HuH-7.5 (cell line): Measurements from ENCODE around the gene WNT16.

Experiments
- DNase-seq: peaks from one replicate; pipeline ENCODE4 v3.0.0; 2011; ENCODE audit warnings: low spot score

WNT16 gene

DNA sequence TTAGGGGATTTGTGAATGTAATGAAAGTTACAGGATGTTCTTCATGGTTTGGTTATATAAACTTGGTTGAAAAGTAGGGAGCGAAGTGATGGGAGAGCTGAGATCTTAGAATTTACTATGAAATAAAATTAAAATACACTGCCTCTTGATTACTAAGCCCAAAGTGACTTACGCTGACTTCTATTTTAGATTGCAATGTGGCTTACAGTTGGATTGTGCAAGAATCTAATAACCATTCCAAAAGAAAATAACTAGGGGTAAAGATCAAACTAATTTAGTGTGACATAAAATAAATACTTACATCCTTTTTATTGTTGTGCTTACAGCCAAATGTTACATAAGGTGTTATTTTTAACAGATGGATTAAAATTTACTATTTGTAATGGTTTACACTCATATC, 15.3 kb downstream of the WNT16 start:
- DNase-seq, result no peak

DNA sequence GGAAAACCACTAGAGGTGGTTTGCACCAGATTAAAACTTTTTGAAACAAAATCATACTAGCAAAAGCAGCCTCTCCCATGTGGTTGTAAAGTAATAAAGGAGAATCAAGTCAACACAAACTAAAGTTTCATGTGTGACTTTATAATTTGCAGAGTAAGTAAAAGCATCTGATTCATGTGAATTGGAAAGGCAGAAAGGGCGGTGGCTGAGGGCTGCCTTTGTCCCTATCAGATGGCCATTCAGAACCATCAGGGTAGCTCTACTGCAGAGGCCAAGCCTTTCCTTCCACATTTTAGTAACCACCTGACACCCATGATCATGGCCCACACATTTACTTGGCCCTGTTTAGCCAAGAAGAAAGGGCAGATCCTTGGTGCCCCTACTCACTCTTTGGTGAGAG, 15.7 kb downstream of the WNT16 start:
- DNase-seq, result no peak

DNA sequence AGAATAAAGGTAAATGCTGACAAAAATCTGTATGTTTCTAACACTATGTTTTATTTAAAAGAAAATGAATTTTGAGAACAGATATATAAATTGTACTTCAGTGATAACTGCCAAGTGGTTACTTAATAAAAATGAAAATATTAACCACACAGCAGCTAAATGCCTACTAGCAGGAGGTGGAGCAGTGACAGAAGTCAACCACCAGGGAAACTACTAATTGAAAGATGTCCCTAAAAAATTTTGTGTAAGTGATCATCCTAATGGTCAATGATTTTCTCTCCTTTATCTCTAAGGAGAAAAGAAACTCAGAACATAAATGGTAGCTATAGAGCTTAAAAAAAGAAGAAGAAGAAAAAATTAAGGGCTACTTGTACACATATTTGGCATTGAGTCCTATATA, 22.9 kb downstream of the WNT16 start:
- no peak for DNase-seq

DNA sequence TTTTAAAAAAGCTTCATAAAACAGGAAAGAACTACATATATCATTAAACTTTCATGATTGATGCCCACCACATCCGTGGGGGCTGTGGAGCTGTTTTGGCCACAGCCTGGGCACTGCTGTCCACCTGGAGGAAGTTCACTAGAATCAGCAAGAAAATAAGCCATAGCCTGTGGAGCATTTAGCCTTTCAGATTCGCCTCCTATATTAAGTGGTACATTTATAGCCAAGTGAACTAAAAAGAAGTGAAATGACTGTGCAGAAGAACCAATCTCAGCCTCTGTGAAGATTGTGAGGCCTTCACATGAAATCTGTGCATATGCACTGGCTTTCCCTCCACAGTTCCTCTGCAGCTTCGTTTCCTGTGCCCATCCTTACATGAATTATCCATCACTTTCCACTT, 23.5 kb downstream of the WNT16 start:
- DNase-seq, result no peak

DNA sequence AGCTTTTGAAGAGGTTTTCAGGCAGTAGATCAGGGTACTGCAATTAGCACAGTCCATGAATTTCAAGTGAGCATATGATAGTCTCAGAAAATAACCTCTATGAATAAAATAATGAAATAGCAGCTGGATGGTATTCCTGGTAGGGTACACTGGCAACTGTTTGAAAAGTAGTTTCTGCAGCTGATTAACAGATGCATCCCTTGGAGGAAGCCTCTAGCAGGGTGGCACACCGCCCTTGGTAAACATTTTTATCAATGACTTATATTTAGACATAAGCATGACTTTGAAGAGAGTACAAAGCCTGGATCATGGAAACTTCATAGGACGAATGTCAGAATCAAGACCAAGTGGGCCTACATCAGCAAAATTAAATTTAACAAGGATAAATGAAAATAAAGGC, 26.8 kb downstream of the WNT16 start:
- no peak for DNase-seq

DNA sequence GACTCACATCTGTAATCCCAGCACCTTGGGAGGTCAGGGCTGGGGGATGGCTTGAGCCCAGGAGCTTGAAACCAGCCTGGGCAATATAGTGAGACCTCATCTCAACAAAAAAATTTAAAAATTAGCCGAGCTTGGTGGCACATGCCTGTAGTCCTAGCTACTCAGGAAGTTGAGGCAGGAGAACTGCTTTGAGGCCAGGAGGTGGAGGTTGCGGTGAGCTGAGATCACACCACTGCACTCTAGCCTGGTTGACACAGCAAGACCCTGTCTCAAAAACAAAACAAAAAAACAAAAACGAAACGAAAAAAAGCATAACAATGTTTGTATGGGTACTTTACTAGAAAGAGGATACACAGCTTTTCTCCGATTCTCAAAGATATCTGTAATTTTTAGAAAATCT, 31.8 kb downstream of the WNT16 start:
- DNase-seq, result no peak

DNA sequence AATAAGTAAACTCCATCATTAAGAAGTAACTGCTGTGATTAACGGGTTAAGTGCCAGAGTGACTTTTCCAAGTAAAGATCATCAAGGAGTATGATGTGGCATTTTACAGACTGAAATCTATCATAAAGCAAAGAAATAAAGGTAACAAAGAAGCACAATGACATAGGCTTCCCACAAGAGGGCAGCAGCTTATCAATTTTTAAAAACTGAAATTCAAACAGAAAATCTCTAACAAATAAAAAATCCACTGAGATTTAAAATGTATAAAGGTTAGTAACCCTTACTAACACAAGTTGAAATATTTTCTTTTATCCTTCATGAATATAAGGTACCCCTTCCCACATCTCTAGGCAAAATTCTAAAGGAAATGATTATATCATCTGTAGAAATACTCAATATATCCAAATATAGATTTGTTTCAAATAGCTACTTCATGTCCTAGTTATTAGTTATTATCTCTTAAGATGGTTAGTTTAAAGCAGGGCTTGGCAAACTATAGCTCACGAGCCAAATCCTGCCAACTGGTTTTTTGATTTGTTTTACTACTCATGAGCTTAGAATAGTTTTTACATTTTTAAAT, 38.1 kb downstream of the WNT16 start:
- no peak for DNase-seq

DNA sequence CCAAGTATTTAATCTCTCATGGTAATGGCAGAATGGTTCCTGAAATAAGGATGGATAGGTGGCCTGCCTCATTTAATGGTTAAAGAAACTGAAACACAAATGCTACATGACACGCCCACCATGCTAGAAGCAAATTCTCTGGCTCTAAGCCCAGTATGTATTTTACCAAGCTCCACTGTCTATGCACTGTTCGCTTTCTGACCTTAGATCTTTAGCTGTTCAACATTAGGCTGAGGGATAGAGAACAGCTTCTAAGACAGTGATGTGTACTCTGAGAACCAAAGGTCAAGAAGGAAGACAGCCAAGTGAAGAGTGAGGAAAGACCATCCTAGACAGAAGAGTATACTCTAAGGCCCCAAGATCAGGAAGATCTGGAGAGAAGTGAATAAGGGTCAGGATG, 40.7 kb downstream of the WNT16 start:
- DNase-seq, result no peak

DNA sequence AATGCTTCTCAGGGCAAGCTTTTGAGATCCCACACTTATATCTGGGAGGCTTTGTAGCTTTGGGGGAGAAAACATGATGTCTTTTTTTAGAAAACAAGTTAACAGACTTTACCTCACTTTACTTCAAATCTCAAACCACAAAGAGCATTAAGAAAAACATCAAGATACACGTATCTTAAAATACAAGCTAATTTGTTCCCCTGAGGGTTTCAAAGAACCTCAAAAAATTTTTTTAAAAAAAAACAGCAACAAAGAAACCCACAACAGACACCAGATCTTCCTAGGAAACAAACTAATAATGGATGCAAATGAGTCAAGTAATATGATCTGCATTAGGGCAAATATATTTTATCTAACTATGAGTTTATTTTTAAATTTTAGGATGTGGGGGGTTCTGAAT, 42.6 kb downstream of the WNT16 start:
- DNase-seq, result no peak

DNA sequence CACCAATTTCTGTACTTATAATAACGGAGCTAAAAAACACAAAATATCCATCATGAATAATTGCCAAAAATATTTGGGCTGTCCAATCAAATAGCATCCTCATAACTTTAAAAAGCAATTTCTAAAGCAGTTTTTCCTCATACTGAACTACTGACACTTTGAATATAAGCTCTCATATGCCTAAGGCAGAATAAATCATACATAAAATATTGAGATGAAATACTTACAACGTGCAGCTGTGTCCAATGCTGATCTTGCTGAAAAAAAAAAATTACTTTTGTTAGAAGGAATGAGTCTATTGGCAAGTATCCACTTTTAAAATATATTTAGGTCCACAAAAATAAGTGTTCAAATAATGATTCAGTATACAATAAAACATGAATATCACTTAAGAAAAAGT, 43.1 kb downstream of the WNT16 start:
- no peak for DNase-seq

DNA sequence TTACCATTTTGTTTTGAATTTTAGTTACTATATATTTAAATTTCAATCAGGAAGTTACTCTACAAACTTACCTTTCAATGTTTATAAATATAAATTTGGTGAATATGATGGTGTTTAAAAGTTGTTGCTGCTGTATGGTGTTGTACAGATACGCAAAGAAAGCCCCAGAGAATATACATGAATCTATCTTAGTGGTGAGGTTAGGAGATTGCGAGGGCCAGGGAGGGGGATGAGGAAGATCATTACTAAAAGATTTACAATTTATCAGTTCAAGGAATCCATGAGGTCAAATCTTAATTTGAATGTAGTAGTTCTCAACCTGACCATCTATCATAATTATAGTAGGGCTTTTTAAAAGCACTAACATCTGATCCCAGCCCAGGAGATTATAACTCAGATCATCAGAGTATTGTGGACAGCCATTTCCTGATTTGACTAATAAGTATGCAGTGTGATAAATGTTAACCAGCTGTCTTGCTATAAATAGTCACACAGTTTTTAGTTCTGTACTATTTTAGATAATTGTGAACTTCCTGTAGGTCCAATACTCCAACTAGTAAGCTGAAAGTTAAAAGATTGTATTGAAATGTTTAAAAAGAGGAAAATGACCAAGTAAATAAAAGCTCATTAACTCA, 43.7 kb downstream of the WNT16 start:
- DNase-seq, result no peak

DNA sequence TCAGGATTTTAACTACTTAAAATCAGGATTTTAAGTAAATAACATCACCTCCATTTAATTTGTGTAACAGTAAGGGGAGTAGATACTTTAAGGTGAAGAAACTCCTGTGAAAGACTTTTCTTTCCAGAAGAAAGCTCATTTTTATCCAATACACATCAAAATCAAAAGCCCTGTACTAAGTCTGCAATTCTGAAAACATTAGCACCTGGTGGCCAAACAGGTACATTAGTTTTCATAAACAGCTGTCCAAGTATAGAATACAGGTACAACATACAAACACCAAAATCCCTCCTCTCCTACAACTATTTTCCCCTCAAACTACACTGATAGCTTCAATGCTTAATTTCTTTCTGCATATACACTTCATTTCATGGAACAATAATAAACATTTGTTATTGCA, 44.4 kb downstream of the WNT16 start:
- no peak for DNase-seq

DNA sequence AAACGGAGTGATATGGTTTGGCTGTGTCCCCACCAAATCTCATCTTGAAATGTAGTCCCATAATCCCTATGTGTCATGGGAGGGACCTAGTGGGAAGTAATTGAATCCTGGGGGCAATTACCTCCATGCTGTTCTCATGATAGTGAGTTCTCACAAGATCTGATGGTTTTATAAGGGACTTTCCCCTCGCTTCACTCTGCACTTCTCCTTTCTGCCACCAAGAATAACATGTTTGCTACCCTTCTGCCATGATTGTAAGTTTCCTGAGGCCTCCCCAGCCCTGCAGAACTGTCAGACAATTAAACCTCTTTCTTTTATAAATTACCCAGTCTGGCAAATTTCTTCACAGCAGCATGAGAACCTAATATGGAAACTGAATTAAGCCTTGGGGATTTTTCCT, 48.2 kb downstream of the WNT16 start:
- DNase-seq, result no peak

DNA sequence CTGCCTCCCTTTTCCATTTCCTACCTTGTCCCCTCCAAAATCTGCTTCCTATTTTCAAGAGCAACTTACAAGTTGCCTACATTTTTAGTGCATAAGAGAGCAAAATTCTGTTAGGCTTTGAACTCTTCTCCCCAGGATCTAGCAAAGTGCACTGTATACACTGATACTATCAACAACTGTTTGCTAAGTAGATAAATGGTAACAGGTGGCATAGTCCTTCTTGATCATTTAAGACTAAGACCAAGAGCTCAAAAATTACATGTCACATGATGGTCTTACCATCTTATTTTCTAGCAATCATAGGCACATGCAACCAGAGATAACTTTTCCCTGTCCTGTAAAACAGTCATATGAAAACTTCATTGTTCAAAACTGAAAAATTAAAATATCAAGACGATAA, 51.1 kb downstream of the WNT16 start:
- DNase-seq, result no peak

DNA sequence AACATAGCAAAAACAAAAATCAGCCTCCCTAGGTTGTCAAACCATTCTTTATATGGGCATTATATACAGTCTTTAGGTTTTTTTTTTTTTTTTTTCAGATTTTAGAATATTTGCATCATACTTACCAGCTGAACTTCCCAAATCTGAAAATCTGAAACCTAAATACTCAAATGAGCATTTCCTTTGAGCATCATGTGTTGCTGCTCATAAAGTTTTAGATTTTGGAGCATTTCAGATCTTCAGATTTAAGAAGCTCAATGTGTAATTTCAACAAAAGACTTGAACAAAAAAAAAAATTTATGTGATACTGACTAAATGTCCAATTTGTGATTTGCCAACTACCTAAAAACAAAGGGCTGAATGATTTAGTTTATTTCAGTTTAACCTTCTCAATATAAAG, 53.7 kb downstream of the WNT16 start:
- DNase-seq, result no peak

DNA sequence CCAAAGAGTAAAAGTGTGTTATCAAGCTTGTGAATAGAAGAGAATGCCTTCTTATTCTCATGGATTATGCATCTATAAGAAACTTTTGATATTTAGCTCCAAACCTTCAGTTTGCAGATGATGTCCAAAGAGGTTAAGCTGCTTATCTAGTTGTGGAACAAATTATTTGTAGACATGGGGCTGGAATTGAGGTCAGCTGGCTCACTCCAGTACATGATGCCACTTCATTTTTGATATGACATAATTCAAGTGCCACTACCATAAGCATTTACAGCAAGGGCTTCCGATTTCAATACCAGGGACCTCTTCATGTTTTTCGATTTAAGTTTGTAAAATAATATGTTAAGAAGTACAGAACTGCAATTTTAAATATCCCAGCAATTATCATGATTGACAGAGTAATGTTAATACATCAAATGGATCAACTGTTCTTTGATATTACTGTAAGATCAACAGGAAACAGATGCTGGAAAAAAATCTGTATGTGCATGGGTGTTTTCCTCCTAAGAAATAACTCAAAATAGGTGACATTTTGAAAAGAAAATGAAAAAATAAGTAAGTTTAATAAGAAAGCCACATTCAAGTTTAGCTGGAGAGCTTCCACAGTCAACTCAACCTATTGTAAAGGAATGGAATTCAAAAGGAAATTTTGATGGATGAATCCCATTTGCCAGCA, 54.6 kb downstream of the WNT16 start:
- DNase-seq, result no peak

DNA sequence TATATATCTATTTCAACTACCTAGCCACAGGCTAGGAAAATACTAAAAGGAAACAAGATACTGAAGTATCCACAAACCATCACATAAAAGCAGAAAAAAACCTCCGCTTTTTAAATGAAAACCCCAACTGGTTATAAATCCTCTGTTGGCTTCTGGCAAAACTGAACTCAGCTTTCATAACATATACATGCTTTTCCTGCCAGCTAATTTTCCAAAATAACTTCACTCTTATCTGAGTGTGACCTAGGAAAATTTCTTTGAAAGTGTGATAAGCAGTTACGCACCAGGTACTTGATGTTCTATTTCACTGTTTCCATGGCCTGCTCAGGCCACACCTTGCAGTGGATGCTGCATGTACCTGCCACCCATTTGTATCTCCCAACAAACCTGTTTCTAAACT, 55.5 kb downstream of the WNT16 start:
- no peak for DNase-seq

DNA sequence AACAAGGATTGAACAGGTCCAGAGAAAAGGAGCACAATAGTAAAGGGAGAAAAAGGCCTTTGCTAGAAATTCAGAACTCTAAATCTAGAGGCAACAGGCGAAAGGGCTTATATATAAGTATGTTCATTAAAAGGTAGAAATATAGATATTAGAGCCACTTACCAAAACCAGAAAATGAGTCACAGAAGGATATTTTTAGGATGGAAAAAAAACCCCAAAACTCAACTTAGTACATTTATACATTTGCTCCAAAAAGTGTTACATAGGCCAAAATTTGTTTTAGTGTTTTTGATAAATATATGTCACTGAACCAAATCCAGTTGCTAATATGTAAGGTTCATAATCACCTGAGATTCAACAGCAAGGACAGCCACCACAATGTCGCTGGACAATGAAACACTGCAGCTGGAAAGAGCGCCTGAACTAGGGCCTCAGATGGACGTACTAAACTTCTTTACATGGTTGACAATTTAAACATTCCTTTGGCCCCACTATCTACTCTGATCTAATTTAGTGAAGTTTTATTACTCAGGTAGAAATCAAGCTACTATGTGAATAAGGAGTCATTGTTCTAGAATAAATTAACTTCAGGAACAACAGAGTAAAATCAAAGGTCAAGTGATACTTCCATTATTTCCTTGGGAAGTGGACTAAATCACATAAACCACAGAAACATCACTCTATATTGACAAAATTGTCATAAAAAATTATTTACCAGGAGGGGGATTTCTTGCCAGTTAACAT, 56.4 kb downstream of the WNT16 start:
- DNase-seq, result no peak

DNA sequence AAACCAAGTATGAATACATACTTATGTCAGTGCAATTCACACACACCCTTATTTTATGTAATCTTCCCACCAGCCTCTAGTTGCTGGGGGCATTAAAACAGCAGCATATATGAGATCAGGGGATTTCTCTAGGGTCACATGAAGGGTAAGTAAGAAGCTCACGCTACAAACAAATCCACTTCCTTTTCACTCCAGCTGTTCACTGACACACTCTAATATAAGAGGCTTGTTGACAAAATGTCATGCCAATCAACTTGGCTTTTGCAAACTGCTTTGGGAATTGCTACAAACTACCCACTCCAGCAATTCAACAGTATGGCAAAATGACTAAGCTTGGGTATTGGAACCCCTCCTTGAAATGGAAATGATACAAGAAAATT, 57.0 kb downstream of the WNT16 start:
- DNase-seq, result no peak

DNA sequence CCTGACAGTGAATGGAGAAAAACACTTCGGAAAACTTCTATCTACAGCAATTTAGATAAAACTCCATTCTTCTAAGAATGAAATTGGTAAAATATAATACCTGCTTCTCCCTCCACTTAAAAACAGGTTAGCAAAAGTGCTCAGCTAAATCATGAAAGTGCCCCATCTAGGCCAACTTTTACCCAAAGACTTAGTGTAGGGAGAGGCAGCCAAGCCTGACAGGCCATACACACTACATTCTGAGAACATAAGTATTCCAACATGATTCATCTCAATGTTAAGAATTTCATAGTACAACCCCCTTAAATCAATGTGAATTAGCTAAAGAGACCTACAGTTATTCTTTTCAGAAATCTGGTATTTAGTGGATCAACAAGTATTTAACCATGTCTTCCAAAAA, 60.1 kb downstream of the WNT16 start:
- no peak for DNase-seq

DNA sequence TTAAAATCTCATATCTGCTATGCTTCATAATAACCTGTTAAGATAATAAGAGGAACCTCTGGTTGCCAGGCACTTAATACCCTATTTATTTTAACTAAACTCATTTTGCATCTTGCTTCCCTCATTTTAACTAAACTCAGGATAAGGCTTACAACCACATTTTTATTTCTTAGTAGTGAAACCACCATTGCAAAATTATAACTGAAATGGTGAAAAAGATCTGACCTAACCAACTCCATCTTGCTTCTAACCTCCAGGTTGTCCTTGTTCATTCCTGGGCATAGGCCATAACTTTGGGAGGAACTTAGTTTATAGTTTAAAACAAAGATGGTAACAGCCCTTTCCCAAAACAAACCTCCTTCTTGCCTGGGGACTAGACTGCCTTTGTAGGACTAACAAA, 61.3 kb downstream of the WNT16 start:
- no peak for DNase-seq

DNA sequence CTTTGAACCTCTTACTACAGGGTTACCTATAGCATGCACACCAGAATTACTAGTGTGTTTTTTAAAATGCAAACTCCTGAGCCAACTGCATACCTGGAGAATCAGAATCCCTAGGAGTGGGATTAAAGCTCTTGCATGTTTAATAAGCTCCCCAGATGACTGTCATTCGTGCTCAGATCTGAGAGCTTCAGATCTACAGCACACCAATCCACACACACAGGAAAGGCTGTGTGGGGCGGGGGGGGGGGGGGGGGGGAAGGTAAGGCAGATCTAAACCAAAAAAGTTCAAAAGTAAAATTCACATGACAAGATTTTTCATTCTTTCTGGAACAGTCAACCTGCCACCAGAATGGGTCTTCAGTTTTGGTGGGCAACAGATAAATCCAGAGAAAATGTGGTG, 61.8 kb downstream of the WNT16 start:
- no peak for DNase-seq
